MCF 10A (cell line): ENCODE measurements around the gene CCL18. TPM values are rescaled to one million over a fixed set of nuclear protein-coding genes. Genes with fewer than 3 reads are reported as not detected.
"Not testable (repeated sequence)": the region's sequence is repeated elsewhere in the genome, so short reads cannot be mapped to it uniquely, and the experiment has no call there.

Experiments
- BruUV-seq: library from RNA; stranded (reverse); fragments of 400-500 nt; replicated peaks from 2 replicates; lab custom pipeline; 2021; lab: Mats Ljungman, UMichigan
- CTCF ChIA-PET: fragments of 300-600 bp; sonication (Branson Sonifier 250); formaldehyde crosslinking; extraction: SDS; loops from one replicate; lab custom pipeline; 2021; ENCODE audit warnings: antibody characterized with exemption, inconsistent platforms; lab: Yijun Ruan, JAX
- POLR2A ChIA-PET: fragments of 300-600, 350-650 bp; sonication (Branson Sonifier 250); formaldehyde crosslinking; extraction: SDS; loops from one replicate; lab custom pipeline; 2020; ENCODE audit warnings: antibody characterized with exemption, inconsistent platforms; lab: Yijun Ruan, JAX
- DNase-seq: peaks from one replicate; pipeline ENCODE4 v3.0.0-alpha.2; 2018; ENCODE audit not compliant: unreplicated experiment
- H3K27ac Mint-ChIP-seq: one replicate; pipeline ENCODE4 v1.8.0; 2022; ENCODE audit warnings: mild to moderate bottlenecking, low read depth, mixed read lengths; ENCODE audit not compliant: unreplicated experiment
- H3K27me3 Mint-ChIP-seq: one replicate; pipeline ENCODE4 v1.8.0; 2022; ENCODE audit warnings: mixed read lengths; ENCODE audit not compliant: insufficient read depth, unreplicated experiment
- H3K36me3 Mint-ChIP-seq: one replicate; pipeline ENCODE4 v1.8.0; 2022; ENCODE audit warnings: mild to moderate bottlenecking, moderate library complexity, mixed read lengths; ENCODE audit not compliant: insufficient read depth, unreplicated experiment
- H3K4me1 Mint-ChIP-seq: one replicate; pipeline ENCODE4 v1.8.0; 2022; ENCODE audit warnings: mixed read lengths; ENCODE audit not compliant: insufficient read depth, unreplicated experiment
- H3K4me3 Mint-ChIP-seq: one replicate; pipeline ENCODE4 v1.8.0; 2022; ENCODE audit warnings: mild to moderate bottlenecking, moderate library complexity, mixed read lengths; ENCODE audit not compliant: unreplicated experiment
- H3K9me3 Mint-ChIP-seq: one replicate; pipeline ENCODE4 v1.8.0; 2022; ENCODE audit warnings: mixed read lengths; ENCODE audit not compliant: unreplicated experiment
- intact Hi-C: fragments of 100-400 bp; cut with micrococcal nuclease; formaldehyde crosslinking; loops from 2 replicates; pipeline ENCODE4 v1.14.1; 2022
- total RNA-seq: library from RNA; stranded (reverse); gene quantifications from 2 replicates; pipeline ENCODE4 v1.2.3, GENCODE V29; 2022
- TF ChIP-seq, protein P1 (sequence below): fragments of 200-600 bp; IDR thresholded peaks from one replicate; pipeline ENCODE4 v1.8.0; 2022; ENCODE audit warnings: antibody characterized with exemption, mild to moderate bottlenecking; ENCODE audit not compliant: unreplicated experiment

The CCL18 gene
- total RNA-seq, 1 experiment from 2014 or later, result not detected

GRCh38 chr17:36086791-36087190 is 22.7 kb downstream of the CCL18 start:
- Mint-ChIP-seq H3K27me3 (peaks cover 73% of the 10 kb centered on the region), H3K4me1 (no peaks in the 10 kb centered on the region), H3K9me3 (no peaks in the 10 kb centered on the region), H3K4me3 (no peak overlapping the region), H3K27ac (no peak overlapping the region), H3K36me3 (no peaks in the 10 kb centered on the region)
- intact Hi-C loops, result no loop called here
- TF ChIP-seq, protein P1, sequence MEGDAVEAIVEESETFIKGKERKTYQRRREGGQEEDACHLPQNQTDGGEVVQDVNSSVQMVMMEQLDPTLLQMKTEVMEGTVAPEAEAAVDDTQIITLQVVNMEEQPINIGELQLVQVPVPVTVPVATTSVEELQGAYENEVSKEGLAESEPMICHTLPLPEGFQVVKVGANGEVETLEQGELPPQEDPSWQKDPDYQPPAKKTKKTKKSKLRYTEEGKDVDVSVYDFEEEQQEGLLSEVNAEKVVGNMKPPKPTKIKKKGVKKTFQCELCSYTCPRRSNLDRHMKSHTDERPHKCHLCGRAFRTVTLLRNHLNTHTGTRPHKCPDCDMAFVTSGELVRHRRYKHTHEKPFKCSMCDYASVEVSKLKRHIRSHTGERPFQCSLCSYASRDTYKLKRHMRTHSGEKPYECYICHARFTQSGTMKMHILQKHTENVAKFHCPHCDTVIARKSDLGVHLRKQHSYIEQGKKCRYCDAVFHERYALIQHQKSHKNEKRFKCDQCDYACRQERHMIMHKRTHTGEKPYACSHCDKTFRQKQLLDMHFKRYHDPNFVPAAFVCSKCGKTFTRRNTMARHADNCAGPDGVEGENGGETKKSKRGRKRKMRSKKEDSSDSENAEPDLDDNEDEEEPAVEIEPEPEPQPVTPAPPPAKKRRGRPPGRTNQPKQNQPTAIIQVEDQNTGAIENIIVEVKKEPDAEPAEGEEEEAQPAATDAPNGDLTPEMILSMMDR, result no peak
- ChIA-PET POLR2A (no interaction called here), CTCF (interaction anchor here (0.6 kb wide), 1 partner anchor 63 kb away, joined by 5 read pairs; no protein-coding TSS in a partner anchor)
- BruUV-seq, result no TSS peak
- no peak for DNase-seq

DNA sequence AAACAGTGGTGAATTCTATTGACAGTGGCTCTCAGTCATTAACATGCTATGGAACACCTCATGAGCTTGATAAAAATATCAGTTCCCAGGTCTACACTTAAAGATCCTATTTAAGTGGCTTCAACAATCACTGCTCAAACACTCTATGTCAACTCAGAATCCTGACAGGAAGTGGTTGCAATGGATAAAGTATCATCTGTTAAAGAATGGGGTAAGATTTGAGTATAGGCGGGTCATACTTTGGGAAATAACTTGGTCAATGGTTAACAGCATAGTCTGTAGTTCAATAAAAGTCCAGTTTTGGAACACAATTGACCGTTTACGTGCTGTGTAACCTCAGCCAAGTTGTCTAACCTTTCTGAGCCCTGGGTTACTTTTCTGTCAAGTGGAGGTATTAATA is 23.4 kb downstream of the CCL18 start:
- H3K27ac Mint-ChIP-seq, DNase-seq, H3K36me3 Mint-ChIP-seq, H3K9me3 Mint-ChIP-seq, BruUV-seq, H3K4me1 Mint-ChIP-seq, POLR2A ChIA-PET, H3K4me3 Mint-ChIP-seq, intact Hi-C loops: not testable (repeated sequence)
- H3K27me3 Mint-ChIP-seq, result peaks cover 73% of the 10 kb centered on the region
- CTCF ChIA-PET, result interaction anchor here (0.6 kb wide), 1 partner anchor 62 kb away, joined by 5 read pairs; no protein-coding TSS in a partner anchor

DNA sequence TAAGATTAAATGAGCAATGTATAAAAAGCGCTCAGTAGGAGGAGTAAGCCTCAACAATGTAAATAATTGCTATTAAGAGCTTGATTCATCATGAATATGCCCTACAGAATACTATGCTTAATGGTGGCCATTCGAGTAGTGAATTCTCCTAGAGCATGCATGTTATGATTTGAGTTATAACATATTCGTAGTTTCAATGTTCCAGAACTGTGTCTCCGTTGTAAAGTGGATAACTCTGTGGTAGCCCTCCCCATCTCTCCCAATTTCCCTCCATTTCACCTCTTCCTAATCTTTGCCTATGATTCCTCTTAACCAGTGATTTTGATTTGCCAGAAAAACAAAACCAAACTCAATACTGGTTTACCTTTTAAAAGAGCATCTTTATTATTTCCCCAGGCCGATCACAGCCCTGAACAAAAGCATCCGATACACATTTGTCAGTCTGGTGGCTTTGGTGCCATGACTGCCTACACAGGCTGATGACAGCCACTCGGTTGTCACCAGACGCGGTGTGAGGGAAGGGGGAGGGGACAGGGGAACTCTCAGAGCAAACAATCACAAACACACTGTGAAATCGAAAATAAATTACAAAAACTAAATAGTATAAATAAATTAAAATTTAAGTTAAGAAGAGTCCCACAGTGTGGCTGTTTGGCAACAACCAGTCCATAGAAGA is 24.0 kb downstream of the CCL18 start:
- intact Hi-C loops, POLR2A ChIA-PET, BruUV-seq, H3K36me3 Mint-ChIP-seq, DNase-seq, H3K4me1 Mint-ChIP-seq, H3K4me3 Mint-ChIP-seq, H3K27ac Mint-ChIP-seq, H3K9me3 Mint-ChIP-seq: not testable (repeated sequence)
- CTCF ChIA-PET, result interaction anchor here (0.6 to 1.1 kb wide), 2 partner anchors 61 to 379 kb away, joined by 3 read pairs; no protein-coding TSS in a partner anchor
- H3K27me3 Mint-ChIP-seq, result peaks cover 74% of the 10 kb centered on the region

- peaks cover 82% of the 10 kb centered on the region for H3K27me3 Mint-ChIP-seq
- intact Hi-C loops, result no loop called here
- no peaks in the 10 kb centered on the region for H3K4me1 Mint-ChIP-seq
- POLR2A ChIA-PET, result no interaction called here
- DNase-seq, result no peak
- TF ChIP-seq, protein P1, result no peak
- H3K36me3 Mint-ChIP-seq, result no peaks in the 10 kb centered on the region
- no peaks in the 10 kb centered on the region for H3K9me3 Mint-ChIP-seq
- no peak overlapping the region for H3K4me3 Mint-ChIP-seq
- no peak overlapping the region for H3K27ac Mint-ChIP-seq
- BruUV-seq, result no TSS peak
- CTCF ChIA-PET, result interaction anchor here (0.6 to 1.1 kb wide), 3 partner anchors 60 to 379 kb away, joined by 3 read pairs; no protein-coding TSS in a partner anchor
Observed at GRCh38 chr17:36088670-36089338, 24.7 kb downstream of the CCL18 start.
